Mucosa of descending colon (tissue), 3 donors: ENCODE measurements around the gene SRRM3. TPM values are rescaled to one million over a fixed set of nuclear protein-coding genes. Genes with fewer than 3 reads are reported as not detected.

ENCODE experiments used
- ATAC-seq: fragments of 200-7000 bp; cut with Tn5 transposase; one replicate; pipeline ENCODE4 v1.9.1; 2020; ENCODE audit warnings: mild to moderate bottlenecking, moderate library complexity
- DNase-seq, 3 donors: peaks; one replicate each; pipeline ENCODE4 v3.0.0-alpha.2; 2020
- H3K36me3 ChIP-seq: fragments of 200-600 bp; one replicate; pipeline ENCODE4 v1.8.0; 2021; ENCODE audit warnings: low read depth, mild to moderate bottlenecking
- H3K4me1 ChIP-seq: fragments of 200-600 bp; one replicate; pipeline ENCODE4 v1.8.0; 2021; ENCODE audit warnings: low read depth, mild to moderate bottlenecking
- H3K4me3 ChIP-seq: fragments of 200-600 bp; one replicate; pipeline ENCODE4 v1.8.0; 2021; ENCODE audit warnings: mild to moderate bottlenecking
- H3K9me3 ChIP-seq: fragments of 200-600 bp; one replicate; pipeline ENCODE4 v1.8.0; 2021; ENCODE audit warnings: mild to moderate bottlenecking
- CTCF ChIP-seq: fragments of 200-600 bp; IDR thresholded peaks from one replicate; pipeline ENCODE4 v1.8.0; 2022; ENCODE audit warnings: antibody characterized with exemption, mild to moderate bottlenecking
- intact Hi-C, 2 donors: fragments of 100-400 bp; cut with DNase I in 1 of 2; cut with micrococcal nuclease in 1 of 2; formaldehyde crosslinking; loops; one replicate each; pipeline versions ENCODE4 v1.11.0 to v1.11.1; 2022; cut with DNase I, micrococcal nuclease
- total RNA-seq, 3 donors: library from RNA; stranded (reverse); fragmentation: NEBNext Ultra II Directional in 2 of 3; extraction: Animal tissue kit (Norgen Biotek cat#: 25700) in 2 of 3; gene quantifications; one replicate each; pipeline versions ENCODE4 v1.2.1 to v1.2.4, GENCODE V29; 2021 to 2023
- donor health status: DM: no; HTN: no; CAD: no; lungs with moderate emphysema.
- donor health status: DM: no; HTN: no; CAD: no.
- donor health status: DM: no; HTN: yes; CAD: no.

Gene SRRM3
- total RNA-seq, 3 donors from 2014 or later, result 0.43 to 3.2 (median 0.67) TPM

DNA sequence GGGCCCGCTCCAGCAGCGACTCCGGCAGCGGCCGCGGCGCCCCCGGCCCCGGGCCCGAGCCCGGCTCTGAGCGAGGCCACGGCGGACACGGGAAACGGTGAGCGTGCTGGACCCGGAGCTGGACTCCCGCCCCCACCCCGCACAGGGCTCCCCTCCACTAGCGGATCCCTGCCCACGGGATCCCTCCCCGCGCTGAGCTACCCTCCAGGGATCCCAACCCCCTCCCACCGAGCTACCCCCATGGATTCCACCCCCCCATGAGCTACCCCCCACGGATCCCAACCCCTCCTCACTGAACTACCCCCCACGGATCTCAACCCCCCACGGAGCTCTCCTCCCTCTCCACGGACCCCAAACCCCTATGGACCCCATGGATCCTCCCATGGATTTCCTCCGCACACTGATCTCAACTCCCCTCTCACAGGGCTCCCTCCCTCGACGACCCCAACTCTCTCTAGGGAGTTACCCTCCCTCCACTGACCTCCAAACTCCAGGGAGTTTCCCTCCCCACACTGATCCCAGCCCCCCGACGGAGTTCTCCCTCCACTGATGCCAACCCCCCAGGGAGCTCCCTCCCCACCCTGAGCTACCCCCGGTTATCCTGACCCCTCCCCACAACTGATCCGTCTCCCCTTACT lies 80.1 kb downstream of the SRRM3 start:
- Histone ChIP-seq H3K9me3 (no peaks in the 10 kb centered on the region), H3K4me1 (peaks cover 9% of the 10 kb centered on the region), H3K4me3 (no peak overlapping the region), H3K36me3 (no peaks in the 10 kb centered on the region)
- no peak for DNase-seq
- intact Hi-C loops, result loop anchor here in 1 of 2 donors (10.0 kb wide), 1 partner anchor 97 kb away; no protein-coding TSS in a partner anchor
- ATAC-seq, result no peak
- TF ChIP-seq CTCF, result no peak

DNA sequence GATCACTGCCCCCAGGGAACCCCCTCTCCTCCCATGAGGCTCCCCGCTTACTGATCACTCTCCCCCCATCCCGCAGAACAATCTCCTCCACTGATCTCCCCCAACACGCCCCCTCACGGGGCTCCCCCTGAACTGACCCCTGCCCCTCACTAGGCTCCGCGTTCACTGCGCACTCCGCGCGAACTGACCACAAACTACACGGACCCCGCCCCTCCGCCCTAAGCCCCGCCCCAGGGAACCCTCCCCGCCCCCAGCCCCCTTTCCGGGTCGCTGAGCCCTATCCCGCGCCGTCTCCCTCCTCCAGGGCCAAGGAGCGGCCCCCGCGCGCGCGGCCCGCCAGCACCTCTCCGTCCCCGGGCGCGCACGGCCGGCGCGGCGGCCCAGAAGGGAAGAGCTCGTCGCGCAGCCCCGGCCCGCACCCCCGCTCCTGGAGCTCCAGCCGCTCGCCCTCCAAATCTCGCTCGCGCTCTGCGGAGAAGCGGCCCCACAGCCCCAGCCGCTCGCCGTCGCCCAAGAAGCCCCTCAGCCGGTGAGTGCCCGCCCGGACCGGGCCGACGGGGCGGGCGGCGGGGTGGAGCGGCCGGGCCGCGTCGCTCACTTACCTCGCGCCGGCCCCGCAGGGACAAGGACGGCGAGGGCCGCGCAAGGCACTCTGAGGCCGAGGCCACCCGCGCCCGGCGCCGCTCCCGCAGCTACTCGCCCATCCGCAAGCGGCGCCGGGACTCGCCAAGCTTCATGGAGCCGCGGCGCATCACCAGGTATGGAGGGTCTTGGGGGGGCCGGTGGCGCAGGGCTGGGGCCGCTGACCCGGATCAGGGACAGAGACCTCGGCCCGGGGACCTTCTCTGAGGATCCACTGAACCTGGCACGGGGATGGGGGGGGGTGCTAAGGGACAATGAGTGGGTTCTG lies 80.9 kb downstream of the SRRM3 start:
- ATAC-seq (peak; percentile 40), DNase-seq (no peak)
- no peak for TF ChIP-seq CTCF
- Histone ChIP-seq H3K36me3 (no peaks in the 10 kb centered on the region), H3K9me3 (no peaks in the 10 kb centered on the region), H3K4me3 (no peak overlapping the region), H3K4me1 (peaks cover 9% of the 10 kb centered on the region)
- intact Hi-C loops, result loop anchor here in 1 of 2 donors (10.0 kb wide), 1 partner anchor 98 kb away; no protein-coding TSS in a partner anchor

DNA sequence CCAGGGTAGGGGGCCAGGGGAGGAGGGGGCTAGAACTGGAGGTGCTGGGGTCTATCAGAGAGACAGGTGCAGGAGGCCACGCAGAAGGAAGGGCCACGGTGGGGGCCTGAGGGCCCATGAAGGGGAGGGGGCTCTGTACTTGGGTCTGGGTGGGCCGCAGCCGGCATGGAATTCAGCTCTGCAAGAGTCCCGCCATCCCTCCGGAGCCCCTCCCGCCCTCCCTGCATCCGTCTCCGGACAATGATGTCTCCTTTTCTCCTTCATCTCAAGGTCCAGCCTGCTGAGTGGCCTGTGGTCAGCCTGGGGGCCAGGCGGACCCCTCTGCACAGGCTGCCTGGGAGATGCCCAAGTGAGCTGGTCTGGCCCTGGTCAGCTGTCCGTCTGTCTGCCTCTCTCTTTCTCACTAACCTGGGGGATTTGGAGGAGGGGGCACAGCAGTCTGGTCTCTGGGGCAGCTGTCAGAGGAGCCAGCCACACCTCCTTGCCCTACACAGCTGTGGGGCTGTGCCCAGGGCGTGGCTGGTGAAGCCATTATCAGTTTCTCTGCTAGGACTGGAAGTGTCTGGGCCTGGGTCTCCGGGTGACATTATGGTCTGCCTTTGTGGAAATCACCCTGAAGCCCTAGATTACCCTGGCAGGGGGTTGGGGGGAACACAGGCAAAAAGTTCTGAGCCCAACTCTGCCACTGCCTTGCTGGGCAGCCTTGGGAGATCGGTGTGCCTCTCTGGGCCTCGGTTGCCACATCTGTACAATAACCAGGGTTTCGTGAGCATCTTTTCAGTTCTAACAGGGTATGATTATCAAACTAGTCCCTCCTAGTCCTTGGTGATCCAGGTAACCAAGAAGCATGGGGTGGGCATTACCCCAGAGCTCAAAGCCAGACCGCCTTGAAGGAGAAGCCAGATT lies 81.8 kb downstream of the SRRM3 start:
- no peak overlapping the region for H3K4me3 ChIP-seq
- DNase-seq (no peak), ATAC-seq (no peak)
- intact Hi-C loops, result loop anchor here in 1 of 2 donors (10.0 kb wide), 1 partner anchor 99 kb away; no protein-coding TSS in a partner anchor
- H3K9me3 ChIP-seq, result no peaks in the 10 kb centered on the region
- H3K36me3 ChIP-seq, result no peaks in the 10 kb centered on the region
- H3K4me1 ChIP-seq, result peaks cover 9% of the 10 kb centered on the region
- TF ChIP-seq CTCF, result no peak

DNA sequence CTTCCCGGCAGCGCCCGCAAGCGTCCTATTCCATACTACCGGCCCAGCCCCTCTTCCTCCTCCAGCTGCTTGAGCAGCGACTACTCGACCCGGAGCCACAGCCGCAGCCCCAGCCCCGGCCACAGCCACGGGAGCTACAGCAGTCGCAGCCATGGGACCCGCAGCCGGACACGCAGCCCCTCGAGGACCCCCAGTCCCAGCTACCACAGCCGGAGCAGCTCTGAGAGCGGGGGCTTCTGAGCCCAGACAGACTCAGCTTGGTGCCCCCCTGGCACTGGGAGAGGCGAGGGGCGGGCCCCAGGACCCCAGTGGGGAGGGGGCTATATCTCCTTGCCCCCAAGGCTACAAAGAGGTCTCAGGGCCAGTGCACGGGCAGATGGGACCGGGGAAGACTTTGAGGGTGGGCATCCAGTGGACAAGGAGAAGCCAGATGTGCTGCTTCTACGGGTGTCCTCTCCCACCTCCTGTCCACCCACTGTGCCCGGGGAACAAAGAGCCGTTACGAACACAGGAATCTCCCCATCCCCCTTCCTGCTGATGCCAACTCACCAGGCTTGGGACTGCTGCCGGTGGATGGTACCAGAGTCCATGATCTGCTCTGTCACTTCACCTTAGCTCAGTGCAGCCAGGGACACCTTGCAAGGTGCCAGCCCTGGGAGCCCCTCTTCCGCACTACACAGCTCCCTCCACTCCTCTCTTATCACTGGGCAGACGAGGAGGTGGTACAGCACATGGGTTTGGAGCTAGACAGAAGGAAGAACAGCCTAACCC lies 84.1 kb downstream of the SRRM3 start:
- DNase-seq, result no peak
- TF ChIP-seq CTCF, result no peak
- ATAC-seq, result no peak
- H3K36me3 ChIP-seq, result no peaks in the 10 kb centered on the region
- no peak overlapping the region for H3K4me3 ChIP-seq
- H3K4me1 ChIP-seq, result peaks cover 9% of the 10 kb centered on the region
- no peaks in the 10 kb centered on the region for H3K9me3 ChIP-seq
- intact Hi-C loops, result loop anchor here in 1 of 2 donors (10.0 kb wide), 1 partner anchor 101 kb away; no protein-coding TSS in a partner anchor
